Measurements from ENCODE around the gene EFEMP1. TPM values are rescaled to one million over a fixed set of nuclear protein-coding genes. Genes with fewer than 3 reads are reported as not detected.

Gene EFEMP1
- total and polyA plus RNA-seq, 9 of the 15 experiments (the other 6 are each of a cell fraction or from before 2014, with no cell fraction given): 0.05 to 6.2 (median 0.22) TPM

GRCh38 chr2:55885127-55885943, 38.2 kb downstream of the EFEMP1 start (continued):
- TF ChIP-seq MGA (IDR thresholded peaks at IDR 0.05) (no peak; the same call in 1 of the 2 replicates), ZNF589 (CRISPR knock-in tag; IDR thresholded peaks at IDR 0.05; ENCODE audit: low read depth) (no peak), XRCC5 (IDR thresholded peaks at IDR 0.05; ENCODE audit: low read depth, low read length) (no peak), ESRRB (CRISPR knock-in tag; IDR thresholded peaks at IDR 0.05; ENCODE audit: borderline replicate concordance) (no peak), ARID3B (CRISPR knock-in tag; IDR thresholded peaks at IDR 0.05; ENCODE audit: borderline replicate concordance) (no peak), MAFK (IDR thresholded peaks at IDR 0.05; ENCODE audit: low read length) (peak; percentile 94), ZNF778 (CRISPR knock-in tag; IDR thresholded peaks at IDR 0.05) (no peak), ZBTB43 (CRISPR knock-in tag; IDR thresholded peaks at IDR 0.05) (no peak), ATF3 (IDR thresholded peaks at IDR 0.05) (peak; percentile 88), ATF3 (CRISPR knock-in tag; conservative IDR thresholded peaks at IDR 0.05) (no peak), BACH1 (tag; IDR thresholded peaks at IDR 0.05) (peak; percentile 91), CBX1 (IDR thresholded peaks at IDR 0.05; ENCODE audit: low read depth) (no peak)

All from K562 (cell line).